GM19043 (cell line): ENCODE data around the gene ZNF746.
A peak's percentile ranks its signal among the peaks of the same experiment; 100 is the strongest.

ENCODE experiments used
- ATAC-seq: cut with Tn5 transposase; IDR thresholded peaks from one replicate; pipeline ENCODE4 v1.9.1; 2021; ENCODE audit warnings: low read depth; ENCODE audit not compliant: unreplicated experiment

ZNF746 gene

DNA sequence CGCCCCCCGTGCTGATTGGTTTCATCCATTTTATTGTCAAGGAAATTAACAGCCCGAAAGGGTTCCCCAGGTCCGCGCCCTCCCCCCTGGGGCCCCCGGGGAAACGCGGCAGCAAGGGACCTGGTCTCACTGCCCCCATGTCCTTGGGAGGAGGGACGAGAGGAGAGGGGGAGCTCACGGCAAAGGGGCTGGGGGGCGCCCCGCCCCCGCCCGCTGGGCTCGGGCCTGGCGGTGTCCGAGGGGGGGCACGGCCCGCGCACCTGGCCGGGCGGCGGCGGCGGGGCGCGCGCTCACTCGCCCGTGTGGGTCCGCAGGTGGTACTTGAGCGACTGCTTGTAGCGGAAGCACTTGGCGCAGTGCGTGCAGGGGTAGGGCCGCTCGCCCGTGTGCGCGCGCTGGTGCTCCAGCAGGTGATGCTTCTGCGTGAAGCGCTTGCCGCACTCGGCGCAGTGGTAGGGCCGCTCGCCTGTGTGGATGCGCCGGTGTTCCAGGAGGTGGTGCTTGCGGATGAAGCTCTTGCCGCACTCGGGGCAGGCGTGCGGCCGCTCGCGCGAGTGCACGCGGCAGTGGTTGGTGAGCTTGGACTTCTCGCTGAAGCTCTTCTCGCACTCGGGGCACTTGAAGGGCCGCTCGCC is 66.0 kb downstream of the ZNF746 start:
- ATAC-seq: no peak

- no peak for ATAC-seq
These were observed 67.4 kb downstream of the ZNF746 start for GRCh38 chr7:149430192-149430591.

DNA sequence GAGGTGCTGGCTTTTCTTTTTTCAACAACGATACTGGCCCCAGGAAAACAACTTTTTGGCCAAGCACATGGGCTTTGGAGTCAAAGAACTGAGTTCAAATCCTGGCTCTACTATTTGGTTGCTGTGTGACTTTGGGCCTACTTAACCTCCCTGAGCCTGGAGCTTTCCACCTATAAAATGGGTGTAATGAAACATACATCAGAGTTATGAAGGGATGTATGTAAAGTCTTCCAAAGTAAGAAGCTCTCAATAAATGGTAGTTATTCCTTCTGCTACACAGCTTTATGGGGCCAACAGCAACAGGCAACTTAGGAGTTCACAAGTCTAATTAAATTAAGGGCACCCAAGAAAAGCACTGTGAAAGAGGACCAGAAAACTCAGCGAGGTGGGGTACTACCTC is 69.7 kb downstream of the ZNF746 start:
- ATAC-seq: no peak

DNA sequence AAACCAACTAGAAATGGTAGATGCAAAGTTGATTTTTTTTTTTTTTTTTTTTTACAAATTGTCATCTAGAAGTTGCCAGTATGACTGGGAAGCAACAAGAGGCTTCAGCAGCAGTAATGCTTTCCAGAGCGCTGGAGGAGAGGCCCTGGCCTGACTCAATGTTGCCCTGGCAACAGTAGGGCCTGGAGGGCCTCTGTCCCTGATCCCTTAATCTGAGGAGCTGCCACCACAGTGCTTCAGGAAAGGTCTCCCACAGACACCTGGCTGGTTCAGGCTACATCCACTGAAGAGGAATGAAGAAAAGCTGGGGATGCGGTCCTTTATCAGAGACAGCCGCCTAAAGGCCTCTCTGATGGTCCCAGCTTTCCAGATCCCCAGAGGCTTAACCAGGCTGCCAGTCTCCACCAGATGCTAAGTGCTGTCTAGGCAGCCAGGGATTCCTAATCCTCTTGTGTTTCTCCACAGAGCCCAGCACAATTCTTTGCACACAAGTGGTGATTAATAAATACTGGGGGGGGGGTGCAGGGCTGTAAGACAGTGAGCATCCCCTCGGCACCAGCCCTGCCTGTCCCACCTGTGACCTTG is 70.4 kb downstream of the ZNF746 start:
- no peak for ATAC-seq

- ATAC-seq: no peak
These were observed 74.0 kb downstream of the ZNF746 start for GRCh38 chr7:149423449-149424110.

DNA sequence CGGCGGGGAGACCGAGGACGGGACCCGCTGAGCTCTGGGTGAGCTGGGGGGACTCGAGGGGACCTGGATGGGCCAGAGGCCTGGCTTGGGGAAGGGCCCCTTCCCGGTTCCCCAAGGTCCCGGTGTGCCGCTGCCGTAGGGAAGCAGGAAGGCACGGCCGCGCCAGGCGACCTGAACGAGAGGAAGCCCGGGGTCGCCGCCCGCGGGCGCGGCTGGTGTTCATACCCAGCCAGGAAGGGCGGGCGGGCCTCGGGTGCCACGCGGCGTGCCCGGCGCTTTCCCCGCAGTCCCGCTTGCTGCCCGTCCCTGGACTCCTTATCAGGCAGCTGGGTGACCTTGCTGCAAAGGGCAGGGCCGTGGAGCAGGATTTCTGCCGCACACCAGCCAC is 74.7 kb downstream of the ZNF746 start:
- peak; percentile 11 for ATAC-seq
